Lung (tissue), 5 donors: ENCODE data around the gene MLF1. TPM values are rescaled to one million over a fixed set of nuclear protein-coding genes. Genes with fewer than 3 reads are reported as not detected.

Experiments used
- polyA plus RNA-seq, 2 donors: library from polyadenylated mRNA; stranded (reverse); fragments of 200-250 nt; gene quantifications; one replicate each; pipeline ENCODE4 v1.2.1, GENCODE V29; 2013
- small RNA-seq: library from RNA; depleted of rRNA; stranded (forward); fragments of <200 nt; gene quantifications from one replicate; pipeline ENCODE3, GENCODE V24; 2014; ENCODE audit warnings: low replicate concordance
- total RNA-seq, 2 donors: library from RNA; depleted of rRNA in 1 of 2; stranded (reverse); fragments of >200 nt in 1 of 2; gene quantifications; one replicate each; pipeline ENCODE4 v1.2.1, GENCODE V29; 2014 to 2021
- donor health status: Bipolar disorder and iron deficiency.
- donor health status: healthy.
- donor health status: DM: yes; HTN: yes; CAD: no.

MLF1 gene
- total and polyA plus RNA-seq, 4 donors = 12.7 to 35.3 (median 26.0) TPM

Small RNA genes lying within 50 kb of the gene (small RNA-seq; reads per million reads assigned to genes)
- not detected for gene AC025033.1

Other genes starting within 250 kb of the MLF1 start
- gene GFM1, start 73.3 kb downstream of the MLF1 start, total RNA-seq = 10 to 100 TPM; 40.6 to 66.1 TPM
- 10 to 100 TPM; 16.2 to 22.2 TPM for gene GFM1, start 73.3 kb downstream of the MLF1 start, polyA plus RNA-seq
- 100 to 1,000 TPM in 1 of 2 donors, 10 to 100 TPM in 1; 32.3 to 103 TPM for gene LXN, start 101.5 kb downstream of the MLF1 start, total RNA-seq
- gene LXN, start 101.5 kb downstream of the MLF1 start, polyA plus RNA-seq = 10 to 100 TPM; 20.7 to 31.2 TPM
- 100 to 1,000 TPM in 1 of 2 donors, 10 to 100 TPM in 1; 36.3 to 110 TPM for gene RARRES1, start 161.3 kb downstream of the MLF1 start, total RNA-seq
- gene RARRES1, start 161.3 kb downstream of the MLF1 start, polyA plus RNA-seq = 10 to 100 TPM; 49.8 to 53.4 TPM
- 10 to 100 TPM; 92.0 to 94.7 TPM for gene MFSD1, start 230.9 kb downstream of the MLF1 start, total RNA-seq
- 100 to 1,000 TPM in 1 of 2 donors, 10 to 100 TPM in 1; 25.8 to 143 TPM for gene MFSD1, start 230.9 kb downstream of the MLF1 start, polyA plus RNA-seq